Activated T-helper 1 cell treated with anti-CD3 and anti-CD28 coated beads, Interleukin-12 subunit alpha, Interleukin-12 subunit beta, Interleukin-2, Interleukin-4 antibody, amounts not matched to agents 30 ng/mL and 10 ng/mL and 1 ng/mL, durations not matched to agents 14 hours and 24 hours and 36 hours (primary cell): Measurements from ENCODE around the gene TCF23. TPM values are rescaled to one million over a fixed set of nuclear protein-coding genes. Genes with fewer than 3 reads are reported as not detected.

Experiments
- DNase-seq: peaks from one replicate; pipeline ENCODE4 v3.0.0; 2021; ENCODE audit warnings: low spot score
- H3K27ac Mint-ChIP-seq: one replicate; pipeline ENCODE4 v1.8.0; 2021; ENCODE audit warnings: mild to moderate bottlenecking, mixed read lengths
- H3K27me3 Mint-ChIP-seq: one replicate; pipeline ENCODE4 v1.8.0; 2022; ENCODE audit warnings: mild to moderate bottlenecking, moderate library complexity, mixed read lengths; ENCODE audit not compliant: insufficient read depth
- H3K36me3 Mint-ChIP-seq: one replicate; pipeline ENCODE4 v1.8.0; 2021; ENCODE audit warnings: low read depth, mixed read lengths
- H3K4me1 Mint-ChIP-seq: one replicate; pipeline ENCODE4 v1.8.0; 2021; ENCODE audit warnings: low read depth, mixed read lengths
- H3K4me3 Mint-ChIP-seq: one replicate; pipeline ENCODE4 v1.8.0; 2021; ENCODE audit warnings: mild to moderate bottlenecking, moderate library complexity, mixed read lengths
- H3K9me3 Mint-ChIP-seq: one replicate; pipeline ENCODE4 v1.8.0; 2021; ENCODE audit warnings: mixed read lengths
- intact Hi-C: fragments of 100-400 bp; cut with micrococcal nuclease; formaldehyde crosslinking; loops from one replicate; pipeline ENCODE4 v1.15.1; 2024
- total RNA-seq: library from RNA; stranded (reverse); gene quantifications from 2 replicates; pipeline ENCODE4 v1.2.3, GENCODE V29; 2022

TCF23 gene
- total RNA-seq, 1 donor from 2014 or later = not detected

- peak within 1 kb of the TSS; percentile 95 for H3K4me3 Mint-ChIP-seq
- intact Hi-C loops = loop anchor here (1.0 to 5.0 kb wide), 10 partner anchors 11 to 236 kb away; partner anchors contain the start of genes ABHD1, AGBL5, ATRAID and CAD
- H3K9me3 Mint-ChIP-seq = no peaks in the 10 kb centered on the region
- H3K36me3 Mint-ChIP-seq = peaks cover 29% of the 10 kb centered on the region
- peak; percentile 99 for DNase-seq
- H3K27ac Mint-ChIP-seq = peak within 1 kb of the TSS; percentile 98
- H3K27me3 Mint-ChIP-seq = no peaks in the 10 kb centered on the region
- H3K4me1 Mint-ChIP-seq = peaks cover 12% of the 10 kb centered on the region
Measured at GRCh38 chr2:27133905-27134780, 14.7 kb upstream of the TCF23 start, which contains the start of gene PREB. PREB (minus strand) TSS chr2:27134636; CDS start chr2:27134421, 215 bp downstream.

GRCh38 chr2:27134781-27135477, 13.9 kb upstream of the TCF23 start:
- Mint-ChIP-seq H3K36me3 (peaks cover 26% of the 10 kb centered on the region), H3K27me3 (peaks cover 5% of the 10 kb centered on the region), H3K9me3 (no peaks in the 10 kb centered on the region), H3K27ac (peak overlapping the region; percentile 98), H3K4me1 (peaks cover 12% of the 10 kb centered on the region), H3K4me3 (peak overlapping the region; percentile 95)
- intact Hi-C loops = loop anchor here (1.0 to 5.0 kb wide), 10 partner anchors 12 to 235 kb away; partner anchors contain the start of genes ABHD1, AGBL5, ATRAID and CAD
- no peak for DNase-seq

GRCh38 chr2:27135478-27135955, 13.3 kb upstream of the TCF23 start:
- DNase-seq = no peak

GRCh38 chr2:27136751-27137150, 12.1 kb upstream of the TCF23 start:
- intact Hi-C loops = no loop called here
- DNase-seq = no peak
- no peak overlapping the region for H3K27ac Mint-ChIP-seq
- H3K27me3 Mint-ChIP-seq = peaks cover 5% of the 10 kb centered on the region
- H3K36me3 Mint-ChIP-seq = peaks cover 15% of the 10 kb centered on the region
- H3K4me3 Mint-ChIP-seq = no peak overlapping the region
- no peaks in the 10 kb centered on the region for H3K9me3 Mint-ChIP-seq
- peaks cover 12% of the 10 kb centered on the region for H3K4me1 Mint-ChIP-seq

More at GRCh38 chr2:27135478-27135955, 13.3 kb upstream of the TCF23 start:
- Mint-ChIP-seq H3K27ac (peak overlapping the region; percentile 67), H3K9me3 (no peaks in the 10 kb centered on the region), H3K4me1 (peaks cover 12% of the 10 kb centered on the region), H3K36me3 (peaks cover 22% of the 10 kb centered on the region), H3K27me3 (peaks cover 5% of the 10 kb centered on the region), H3K4me3 (peak overlapping the region; percentile 95)
- intact Hi-C loops = no loop called here

GRCh38 chr2:27137322-27137935, 11.4 kb upstream of the TCF23 start:
- Mint-ChIP-seq H3K36me3 (peaks cover 14% of the 10 kb centered on the region), H3K4me3 (no peak overlapping the region), H3K4me1 (peaks cover 12% of the 10 kb centered on the region), H3K9me3 (no peaks in the 10 kb centered on the region), H3K27ac (peak overlapping the region; percentile 11), H3K27me3 (peaks cover 9% of the 10 kb centered on the region)
- intact Hi-C loops = no loop called here
- no peak for DNase-seq

GRCh38 chr2:27138111-27138510, 10.7 kb upstream of the TCF23 start:
- intact Hi-C loops = no loop called here

GRCh38 chr2:27139310-27139709, 9.5 kb upstream of the TCF23 start, which contains the start of gene PRR30:
PRR30 (minus strand) TSS chr2:27139410; CDS start chr2:27138329, 1,081 bp downstream.
- Mint-ChIP-seq H3K27me3 (peaks cover 24% of the 10 kb centered on the region), H3K36me3 (peaks cover 2% of the 10 kb centered on the region), H3K9me3 (no peaks in the 10 kb centered on the region), H3K4me3 (no peak within 1 kb of the TSS), H3K27ac (no peak within 1 kb of the TSS), H3K4me1 (no peaks in the 10 kb centered on the region)
- no peak for DNase-seq
- intact Hi-C loops = no loop called here

More at GRCh38 chr2:27138111-27138510, 10.7 kb upstream of the TCF23 start:
- peak overlapping the region; percentile 11 for H3K27ac Mint-ChIP-seq
- peaks cover 13% of the 10 kb centered on the region for H3K27me3 Mint-ChIP-seq
- peaks cover 9% of the 10 kb centered on the region for H3K36me3 Mint-ChIP-seq
- H3K4me1 Mint-ChIP-seq = peaks cover 6% of the 10 kb centered on the region
- DNase-seq = no peak
- H3K9me3 Mint-ChIP-seq = no peaks in the 10 kb centered on the region
- no peak overlapping the region for H3K4me3 Mint-ChIP-seq

- intact Hi-C loops = no loop called here
- Mint-ChIP-seq H3K27ac (no peak overlapping the region), H3K4me3 (no peak overlapping the region), H3K9me3 (no peaks in the 10 kb centered on the region), H3K4me1 (no peaks in the 10 kb centered on the region), H3K27me3 (peaks cover 28% of the 10 kb centered on the region), H3K36me3 (no peaks in the 10 kb centered on the region)
- DNase-seq = no peak
Measured at GRCh38 chr2:27143285-27143684, 5.5 kb upstream of the TCF23 start.

- no peaks in the 10 kb centered on the region for H3K4me1 Mint-ChIP-seq
- H3K36me3 Mint-ChIP-seq = no peaks in the 10 kb centered on the region
- H3K4me3 Mint-ChIP-seq = no peak overlapping the region
- no peaks in the 10 kb centered on the region for H3K9me3 Mint-ChIP-seq
- H3K27me3 Mint-ChIP-seq = peaks cover 25% of the 10 kb centered on the region
- no peak for DNase-seq
- intact Hi-C loops = no loop called here
- H3K27ac Mint-ChIP-seq = no peak overlapping the region
Measured at GRCh38 chr2:27145682-27146081, 3.1 kb upstream of the TCF23 start.

GRCh38 chr2:27147935-27148334, 869 bp upstream of the TCF23 start:
- H3K27me3 Mint-ChIP-seq = peaks cover 22% of the 10 kb centered on the region
- no peak overlapping the region for H3K4me3 Mint-ChIP-seq
- intact Hi-C loops = no loop called here
- H3K4me1 Mint-ChIP-seq = no peaks in the 10 kb centered on the region
- H3K27ac Mint-ChIP-seq = no peak overlapping the region
- H3K36me3 Mint-ChIP-seq = no peaks in the 10 kb centered on the region
- H3K9me3 Mint-ChIP-seq = no peaks in the 10 kb centered on the region
- DNase-seq = no peak

GRCh38 chr2:27149570-27150405, 984 bp downstream of the TCF23 start:
- intact Hi-C loops = no loop called here
- Mint-ChIP-seq H3K4me3 (no peak overlapping the region), H3K27ac (no peak overlapping the region), H3K27me3 (peaks cover 7% of the 10 kb centered on the region), H3K36me3 (no peaks in the 10 kb centered on the region), H3K4me1 (no peaks in the 10 kb centered on the region), H3K9me3 (no peaks in the 10 kb centered on the region)
- DNase-seq = no peak
